Measurements from ENCODE around the gene SMYD3.

GRCh38 chr1:245948786-245949185 is 558.3 kb downstream of the SMYD3 start:
- no peak for TF ChIP-seq PKNOX1 (IDR thresholded peaks at IDR 0.05)
- TF ChIP-seq SUZ12 (IDR thresholded peaks at IDR 0.05) = no peak
- TF ChIP-seq CTBP1 (IDR thresholded peaks at IDR 0.05; ENCODE audit: borderline replicate concordance) = no peak
- TF ChIP-seq ELF4 (IDR thresholded peaks at IDR 0.05) = no peak
- TF ChIP-seq BHLHE40 (IDR thresholded peaks at IDR 0.05; ENCODE audit: borderline replicate concordance) = no peak
- TF ChIP-seq FOXM1 (IDR thresholded peaks at IDR 0.05; ENCODE audit: borderline replicate concordance) = no peak

Measured in HEK293T (cell line).